Mesenchymal stem cell (in vitro differentiated cells and primary cell): ENCODE measurements around the gene SLC2A9.

Source experiments
- DNase-seq: peaks from one replicate; pipeline ENCODE4 v3.0.0-alpha.2; 2013
- H2AFZ ChIP-seq: one replicate; pipeline ENCODE4 v1.6.1; 2013; ENCODE audit warnings: low read depth, mild to moderate bottlenecking, control low read depth, inconsistent platforms, low read length, moderate library complexity
- H2AK5ac ChIP-seq: 2 replicates; pipeline ENCODE4 v1.6.1; 2013; ENCODE audit warnings: low read length, moderate library complexity, mild to moderate bottlenecking, inconsistent platforms; ENCODE audit not compliant: severe bottlenecking
- H2BK120ac ChIP-seq: one replicate; pipeline ENCODE4 v1.6.1; 2013; ENCODE audit warnings: low read depth, mild to moderate bottlenecking, inconsistent platforms, low read length, moderate library complexity
- H2BK12ac ChIP-seq, 2 experiments: one replicate each; pipeline ENCODE4 v1.6.1; 2013; ENCODE audit warnings: inconsistent platforms in 2 of 2, low read length in 2 of 2, mild to moderate bottlenecking in 2 of 2, moderate library complexity in 2 of 2, control low read depth in 1 of 2
- H2BK15ac ChIP-seq: one replicate; pipeline ENCODE4 v1.6.1; 2013; ENCODE audit warnings: mild to moderate bottlenecking, low read depth, inconsistent platforms; ENCODE audit not compliant: poor library complexity, severe bottlenecking
- H2BK5ac ChIP-seq: 2 replicates; pipeline ENCODE4 v1.6.1; 2013; ENCODE audit warnings: low read depth, mild to moderate bottlenecking, low read length, control low read depth, inconsistent platforms; ENCODE audit not compliant: poor library complexity, severe bottlenecking
- H3K14ac ChIP-seq, 2 experiments: one replicate each; pipeline ENCODE4 v1.6.1; 2013; ENCODE audit warnings: inconsistent platforms in 2 of 2, low read length in 2 of 2, control low read depth in 1 of 2, mild to moderate bottlenecking in 1 of 2, moderate library complexity in 1 of 2
- H3K18ac ChIP-seq, 2 experiments: one replicate each; pipeline ENCODE4 v1.6.1; 2013; ENCODE audit warnings: inconsistent platforms in 2 of 2, low read length in 2 of 2, control low read depth in 1 of 2, low read depth in 1 of 2, mild to moderate bottlenecking in 1 of 2
- H3K23ac ChIP-seq, 2 experiments: one replicate each; pipeline ENCODE4 v1.6.1; 2013; ENCODE audit warnings: inconsistent platforms in 2 of 2, low read length in 2 of 2, mild to moderate bottlenecking in 2 of 2, moderate library complexity in 2 of 2, control low read depth in 1 of 2
- H3K27ac ChIP-seq: 2 replicates; pipeline ENCODE4 v1.5.1; 2013; ENCODE audit warnings: mild to moderate bottlenecking, moderate library complexity, low read length, control low read depth, inconsistent platforms; ENCODE audit not compliant: poor library complexity, severe bottlenecking
- H3K27me3 ChIP-seq, 2 experiments: 2 replicates each; pipeline versions ENCODE4 v1.6.1 to v1.7.0; 2013; ENCODE audit warnings: low read length in 2 of 2, mild to moderate bottlenecking in 2 of 2, moderate library complexity in 2 of 2, control low read depth in 1 of 2, inconsistent platforms in 1 of 2; ENCODE audit not compliant: control insufficient read depth in 1 of 2, insufficient read depth in 1 of 2
- H3K36me3 ChIP-seq, 2 experiments: 2 replicates each; pipeline versions ENCODE4 v1.6.1 to v1.7.0; 2013; ENCODE audit warnings: low read length in 2 of 2, control low read depth in 1 of 2, inconsistent platforms in 1 of 2, low read depth in 1 of 2, mild to moderate bottlenecking in 1 of 2; ENCODE audit not compliant: insufficient read depth in 2 of 2, control insufficient read depth in 1 of 2
- H3K4ac ChIP-seq, 2 experiments: one replicate each; pipeline ENCODE4 v1.6.1; 2013; ENCODE audit warnings: inconsistent platforms in 2 of 2, low read length in 2 of 2, mild to moderate bottlenecking in 2 of 2, moderate library complexity in 2 of 2, control low read depth in 1 of 2, low read depth in 1 of 2
- H3K4me1 ChIP-seq: 2 replicates; pipeline ENCODE4 v1.6.1; 2013; ENCODE audit warnings: low read depth, low read length, control low read depth; ENCODE audit not compliant: control insufficient read depth, insufficient read depth
- H3K4me2 ChIP-seq: 2 replicates; pipeline ENCODE4 v1.6.1; 2013; ENCODE audit warnings: low read length, mild to moderate bottlenecking, inconsistent platforms; ENCODE audit not compliant: poor library complexity, severe bottlenecking
- H3K4me3 ChIP-seq, 2 experiments: 2 replicates each; pipeline versions ENCODE4 v1.5.1 to v1.7.0; 2013; ENCODE audit warnings: low read length in 2 of 2, mild to moderate bottlenecking in 2 of 2, control low read depth in 1 of 2, low read depth in 1 of 2; ENCODE audit not compliant: insufficient read depth in 1 of 2
- H3K79me1 ChIP-seq: replicated peaks from 2 replicates; pipeline ENCODE4 v1.6.1; 2013; ENCODE audit warnings: mild to moderate bottlenecking, control low read depth, low read length, inconsistent platforms; ENCODE audit not compliant: poor library complexity, severe bottlenecking
- H3K9ac ChIP-seq: 2 replicates; pipeline ENCODE4 v1.7.0; 2013; ENCODE audit warnings: mild to moderate bottlenecking, low read length, moderate library complexity
- H3K9me3 ChIP-seq: 2 replicates; pipeline ENCODE4 v1.7.0; 2013; ENCODE audit warnings: mild to moderate bottlenecking, low read length; ENCODE audit not compliant: control insufficient read depth
- H4K8ac ChIP-seq: one replicate; pipeline ENCODE4 v1.6.1; 2013; ENCODE audit warnings: inconsistent platforms, mild to moderate bottlenecking, low read length, moderate library complexity
- H4K91ac ChIP-seq: one replicate; pipeline ENCODE4 v1.6.1; 2013; ENCODE audit warnings: mild to moderate bottlenecking, low read length, inconsistent platforms
- WGBS: methylation state at CpG from one replicate; pipeline ENCODE4 v1.1.7; 2013; ENCODE audit warnings: mixed read lengths; 5-methylcytosine and 5-hydroxymethylcytosine counted together

SLC2A9 gene

GRCh38 chr4:10002278-10002677, 19.0 kb downstream of the SLC2A9 start:
- Histone ChIP-seq H3K9me3 (no peaks in the 10 kb centered on the region), H3K4me3 (no peak overlapping the region), H3K27ac (no peak overlapping the region), H2BK5ac (no peak overlapping the region), H3K4ac (no peak overlapping the region), H3K9ac (no peak overlapping the region), H2BK120ac (no peak overlapping the region), H3K4me1 (peaks cover 4% of the 10 kb centered on the region), H3K18ac (no peak overlapping the region), H2AFZ (no peak overlapping the region), H3K27me3 (peaks cover 0 to 36% of the 10 kb centered on the region in 2 experiments), H2BK15ac (no peak overlapping the region), H3K23ac (no peak overlapping the region), H3K79me1 (no peaks in the 10 kb centered on the region), H2BK12ac (no peak overlapping the region), H3K4me2 (no peak overlapping the region), H2AK5ac (no peak overlapping the region), H3K14ac (no peak overlapping the region), H3K36me3 (no peaks in the 10 kb centered on the region), H4K91ac (no peak overlapping the region), H4K8ac (no peak overlapping the region)
- no peak for DNase-seq
- WGBS, result 100% methylated on average over 1 of the region's 2 CpGs

DNA sequence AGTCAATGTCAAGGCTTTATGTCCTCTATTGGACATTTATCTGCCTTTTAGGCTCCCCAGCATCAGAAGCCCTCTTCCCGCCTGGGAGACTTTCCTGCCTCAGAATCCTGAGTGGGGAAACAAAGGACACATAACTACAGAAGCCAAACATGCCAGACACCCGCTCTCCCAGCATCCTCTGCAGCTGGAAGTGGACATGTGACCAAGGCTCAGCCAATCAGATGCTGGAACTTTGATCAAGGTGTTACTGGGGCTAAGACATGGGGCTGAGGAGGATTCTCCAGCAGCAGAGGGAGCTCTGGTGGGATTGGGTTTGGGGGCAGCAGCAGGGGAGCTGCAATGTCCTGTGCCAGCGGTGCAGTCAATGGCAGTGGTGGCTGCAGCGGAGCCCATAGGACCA, 19.5 kb downstream of the SLC2A9 start:
- no peak overlapping the region for H4K8ac ChIP-seq
- no peak overlapping the region for H3K27ac ChIP-seq
- H3K27me3 ChIP-seq, result peaks cover 0 to 36% of the 10 kb centered on the region in 2 experiments
- no peak overlapping the region for H3K4me2 ChIP-seq
- H3K79me1 ChIP-seq, result no peaks in the 10 kb centered on the region
- H2BK12ac ChIP-seq, result no peak overlapping the region
- H4K91ac ChIP-seq, result no peak overlapping the region
- H2AK5ac ChIP-seq, result no peak overlapping the region
- H2BK120ac ChIP-seq, result no peak overlapping the region
- no peaks in the 10 kb centered on the region for H3K36me3 ChIP-seq
- no peak overlapping the region for H3K23ac ChIP-seq
- no peak overlapping the region for H2AFZ ChIP-seq
- no peak overlapping the region for H3K4me3 ChIP-seq
- H3K4me1 ChIP-seq, result peaks cover 4% of the 10 kb centered on the region
- H3K14ac ChIP-seq, result no peak overlapping the region
- no peak overlapping the region for H3K9ac ChIP-seq
- no peak overlapping the region for H2BK5ac ChIP-seq
- H3K18ac ChIP-seq, result no peak overlapping the region
- no peak overlapping the region for H3K4ac ChIP-seq
- no peaks in the 10 kb centered on the region for H3K9me3 ChIP-seq
- WGBS, result 79% methylated on average over 4 of the region's 4 CpGs
- DNase-seq, result no peak
- H2BK15ac ChIP-seq, result no peak overlapping the region

- H3K9ac ChIP-seq, result no peak overlapping the region
- 62% methylated on average over 3 of the region's 4 CpGs for WGBS
- no peak overlapping the region for H4K8ac ChIP-seq
- H3K27me3 ChIP-seq, result peaks cover 0 to 36% of the 10 kb centered on the region in 2 experiments
- no peak overlapping the region for H2AK5ac ChIP-seq
- no peaks in the 10 kb centered on the region for H3K36me3 ChIP-seq
- H3K23ac ChIP-seq, result no peak overlapping the region
- no peak overlapping the region for H3K4ac ChIP-seq
- no peak overlapping the region for H2BK5ac ChIP-seq
- no peak overlapping the region for H3K4me3 ChIP-seq
- H3K14ac ChIP-seq, result no peak overlapping the region
- no peak overlapping the region for H2AFZ ChIP-seq
- H2BK120ac ChIP-seq, result no peak overlapping the region
- DNase-seq, result no peak
- H4K91ac ChIP-seq, result no peak overlapping the region
- H3K79me1 ChIP-seq, result no peaks in the 10 kb centered on the region
- H3K4me2 ChIP-seq, result no peak overlapping the region
- H3K18ac ChIP-seq, result no peak overlapping the region
- no peak overlapping the region for H2BK15ac ChIP-seq
- no peak overlapping the region for H3K27ac ChIP-seq
- no peak overlapping the region for H2BK12ac ChIP-seq
- no peaks in the 10 kb centered on the region for H3K4me1 ChIP-seq
- no peaks in the 10 kb centered on the region for H3K9me3 ChIP-seq
Measured at GRCh38 chr4:9999956-10000561, 21.2 kb downstream of the SLC2A9 start.

GRCh38 chr4:9997886-9998285, 23.4 kb downstream of the SLC2A9 start:
- no peak overlapping the region for H3K4ac ChIP-seq
- no peak overlapping the region for H3K4me3 ChIP-seq
- H3K79me1 ChIP-seq, result no peaks in the 10 kb centered on the region
- H4K91ac ChIP-seq, result no peak overlapping the region
- no peak overlapping the region for H2BK120ac ChIP-seq
- DNase-seq, result no peak
- peaks cover 4 to 19% of the 10 kb centered on the region in 2 experiments for H3K27me3 ChIP-seq
- no peaks in the 10 kb centered on the region for H3K4me1 ChIP-seq
- no peak overlapping the region for H2AK5ac ChIP-seq
- H4K8ac ChIP-seq, result no peak overlapping the region
- no peaks in the 10 kb centered on the region for H3K36me3 ChIP-seq
- H2BK12ac ChIP-seq, result no peak overlapping the region
- no peak overlapping the region for H2BK5ac ChIP-seq
- H3K27ac ChIP-seq, result no peak overlapping the region
- no peak overlapping the region for H3K23ac ChIP-seq
- 65% methylated on average over 4 of the region's 4 CpGs for WGBS
- no peak overlapping the region for H2AFZ ChIP-seq
- H3K14ac ChIP-seq, result no peak overlapping the region
- H3K9me3 ChIP-seq, result no peaks in the 10 kb centered on the region
- no peak overlapping the region for H3K18ac ChIP-seq
- no peak overlapping the region for H3K4me2 ChIP-seq
- no peak overlapping the region for H3K9ac ChIP-seq
- no peak overlapping the region for H2BK15ac ChIP-seq
